NB4 (cell line): ENCODE results near the gene PAFAH1B2.

Experiments
- MYC ChIP-seq: IDR thresholded peaks from 2 replicates; pipeline ENCODE4 v1.6.1; 2011; ENCODE audit warnings: low read depth, low read length
- POLR2A ChIP-seq: IDR thresholded peaks from 2 replicates; pipeline ENCODE4 v1.6.1; 2011; ENCODE audit warnings: mild to moderate bottlenecking; ENCODE audit not compliant: insufficient read length; ENCODE audit errors: extremely low read depth
- TF ChIP-seq, protein P1 (sequence below): IDR thresholded peaks from one replicate; pipeline ENCODE4 v1.5.1; 2012; ENCODE audit warnings: low read depth, low read length
- TF ChIP-seq, protein P2 (sequence below): IDR thresholded peaks from 2 replicates; pipeline ENCODE4 v1.6.1; 2011; ENCODE audit warnings: low read depth, low read length

DNA sequence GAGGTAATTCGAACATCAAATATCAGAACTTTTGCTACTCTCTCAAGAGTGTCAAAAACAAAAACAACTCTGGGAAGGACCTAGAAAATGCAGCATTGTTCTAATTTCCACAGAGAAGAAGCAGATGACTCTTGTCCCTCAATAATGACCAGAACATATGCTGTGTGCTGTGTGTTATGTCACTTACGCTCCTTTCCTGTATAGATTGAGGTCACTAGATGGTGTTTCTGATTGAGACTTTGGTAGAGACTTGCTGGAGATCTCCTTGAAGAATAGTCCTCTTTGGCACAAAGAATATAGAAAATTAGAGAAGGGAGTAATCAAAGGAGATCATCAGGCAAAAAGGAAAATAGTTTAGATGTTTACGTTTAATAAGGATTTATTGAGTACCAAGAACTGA is 43.5 kb upstream of the PAFAH1B2 start:
- TF ChIP-seq, protein P1, sequence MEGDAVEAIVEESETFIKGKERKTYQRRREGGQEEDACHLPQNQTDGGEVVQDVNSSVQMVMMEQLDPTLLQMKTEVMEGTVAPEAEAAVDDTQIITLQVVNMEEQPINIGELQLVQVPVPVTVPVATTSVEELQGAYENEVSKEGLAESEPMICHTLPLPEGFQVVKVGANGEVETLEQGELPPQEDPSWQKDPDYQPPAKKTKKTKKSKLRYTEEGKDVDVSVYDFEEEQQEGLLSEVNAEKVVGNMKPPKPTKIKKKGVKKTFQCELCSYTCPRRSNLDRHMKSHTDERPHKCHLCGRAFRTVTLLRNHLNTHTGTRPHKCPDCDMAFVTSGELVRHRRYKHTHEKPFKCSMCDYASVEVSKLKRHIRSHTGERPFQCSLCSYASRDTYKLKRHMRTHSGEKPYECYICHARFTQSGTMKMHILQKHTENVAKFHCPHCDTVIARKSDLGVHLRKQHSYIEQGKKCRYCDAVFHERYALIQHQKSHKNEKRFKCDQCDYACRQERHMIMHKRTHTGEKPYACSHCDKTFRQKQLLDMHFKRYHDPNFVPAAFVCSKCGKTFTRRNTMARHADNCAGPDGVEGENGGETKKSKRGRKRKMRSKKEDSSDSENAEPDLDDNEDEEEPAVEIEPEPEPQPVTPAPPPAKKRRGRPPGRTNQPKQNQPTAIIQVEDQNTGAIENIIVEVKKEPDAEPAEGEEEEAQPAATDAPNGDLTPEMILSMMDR = no peak
- TF ChIP-seq, protein P2, sequence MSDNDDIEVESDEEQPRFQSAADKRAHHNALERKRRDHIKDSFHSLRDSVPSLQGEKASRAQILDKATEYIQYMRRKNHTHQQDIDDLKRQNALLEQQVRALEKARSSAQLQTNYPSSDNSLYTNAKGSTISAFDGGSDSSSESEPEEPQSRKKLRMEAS = no peak
- TF ChIP-seq POLR2A = no peak
- no peak for TF ChIP-seq MYC
